Activated CD4-positive, alpha-beta T cell treated with anti-CD3 and anti-CD28 coated beads for 1 hour (primary cell): ENCODE measurements around the gene ISOC1.

Experiments used
- DNase-seq: peaks from one replicate; pipeline ENCODE4 v3.0.0-alpha.2; 2020

The ISOC1 gene

DNA sequence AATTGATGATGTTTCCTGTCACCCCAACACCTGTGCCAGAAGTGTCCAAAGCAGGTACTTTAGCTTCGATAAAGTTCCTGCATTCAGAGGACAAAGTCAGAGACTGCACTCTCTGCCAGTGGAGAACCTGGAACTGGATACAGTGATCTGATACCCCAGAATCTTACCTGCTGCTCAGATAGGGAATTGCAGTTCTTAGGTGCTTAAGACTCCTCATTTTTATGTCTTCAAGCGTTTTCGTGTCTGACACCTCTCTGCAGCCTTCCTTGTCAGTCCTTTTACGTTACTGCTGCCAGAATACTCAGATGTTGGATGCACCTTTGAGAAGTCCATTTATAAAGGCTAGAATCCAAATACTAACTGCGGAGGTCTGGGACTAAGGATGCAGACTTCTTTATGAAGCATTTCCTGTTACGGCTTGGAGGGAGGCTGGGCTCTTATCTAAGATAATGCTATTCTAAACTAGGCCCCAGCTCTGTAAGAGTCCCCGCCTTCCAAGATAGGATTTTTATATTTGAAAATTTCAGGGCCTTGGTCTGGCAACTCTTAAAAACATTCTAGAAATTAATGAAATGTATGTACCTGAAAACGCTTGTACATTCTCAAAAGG is 1.9 kb downstream of the ISOC1 start:
- DNase-seq: no peak

DNA sequence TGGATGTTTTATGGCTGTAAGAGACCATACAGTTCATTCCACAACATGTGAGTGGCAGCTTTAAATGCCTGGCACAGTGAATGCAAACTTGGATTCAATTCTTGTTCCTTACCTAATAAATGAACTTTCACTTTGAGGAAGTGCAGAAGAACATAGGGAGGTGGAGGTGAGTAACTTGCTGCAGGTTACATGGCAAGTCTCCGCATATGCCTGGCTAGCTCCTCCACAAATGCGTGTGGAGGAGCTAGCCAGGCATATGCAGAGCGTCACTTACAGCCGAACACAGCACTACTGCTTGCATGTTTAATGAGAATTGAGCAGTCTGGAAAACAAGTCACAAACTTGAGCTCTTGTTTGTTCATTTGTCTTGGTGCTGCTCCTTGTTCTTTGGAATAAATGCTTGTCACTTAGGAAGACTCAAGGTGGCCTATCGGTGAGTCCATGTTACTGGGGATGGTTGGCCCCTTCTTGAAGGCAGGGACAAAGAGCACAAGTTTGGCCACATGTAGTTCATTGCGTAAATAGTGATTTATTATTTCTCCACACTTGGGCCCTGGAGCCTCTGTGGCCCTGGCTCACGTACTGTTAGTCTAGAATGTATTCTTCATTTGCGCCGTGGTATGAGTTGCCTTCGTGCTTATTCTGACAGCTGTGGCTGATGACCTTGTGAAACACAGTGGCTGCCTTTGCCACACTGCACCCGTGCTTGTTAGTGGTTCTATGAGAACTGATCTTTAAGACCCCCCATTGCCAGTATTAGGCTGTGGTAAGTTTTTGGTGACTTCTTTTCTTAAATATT is 3.1 kb downstream of the ISOC1 start:
- DNase-seq: no peak

DNA sequence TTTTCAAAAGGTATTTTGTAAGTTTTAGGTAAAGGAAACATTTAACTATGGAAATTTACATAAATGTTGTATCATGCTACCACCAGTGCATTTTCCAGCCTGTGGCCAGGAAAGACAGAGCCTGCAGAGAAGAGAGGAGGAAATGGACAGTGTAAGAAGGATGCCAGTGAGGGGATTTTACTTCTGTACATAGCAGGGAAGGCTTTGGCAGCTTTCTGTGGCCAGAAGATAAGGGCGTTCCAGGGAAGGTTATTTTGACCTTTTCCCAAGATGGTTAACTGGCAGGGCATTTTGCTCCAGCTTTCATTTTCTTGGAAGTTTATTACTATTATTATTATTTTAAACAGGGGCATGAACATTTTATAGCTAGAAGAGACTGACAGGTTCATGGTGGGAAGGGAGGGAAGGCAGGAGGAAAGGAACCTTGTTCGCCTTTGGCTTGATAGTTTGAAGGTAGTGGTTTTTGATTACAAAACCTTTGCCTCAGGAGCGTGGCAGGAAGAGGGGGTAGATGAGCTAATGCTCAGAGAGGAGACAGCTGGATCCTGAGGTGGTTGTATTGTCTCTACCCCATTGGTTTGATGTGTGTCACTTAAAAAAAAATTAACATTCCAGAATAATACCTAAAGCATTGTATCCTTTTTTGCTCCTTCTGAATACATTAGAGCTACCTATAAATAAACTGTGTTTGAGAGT is 4.1 kb downstream of the ISOC1 start:
- DNase-seq: no peak

DNA sequence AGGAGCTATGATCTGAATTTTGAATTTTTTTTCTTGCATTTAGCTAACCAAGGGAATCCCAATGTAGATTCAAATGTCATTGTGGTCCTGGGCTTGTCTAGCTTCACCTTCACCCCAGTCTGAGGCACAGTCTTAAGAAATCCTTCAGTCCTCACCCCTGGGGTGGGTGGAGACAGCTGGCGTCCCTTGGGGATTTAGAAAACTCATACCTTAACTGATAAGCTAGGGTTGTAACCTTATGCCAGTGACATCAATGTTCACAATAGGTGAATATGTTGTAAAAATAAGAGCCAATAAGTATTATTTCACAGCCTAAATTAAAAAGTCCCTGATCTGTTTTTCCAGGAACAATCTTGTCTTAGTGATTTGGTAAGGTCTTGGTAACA is 4.6 kb downstream of the ISOC1 start:
- no peak for DNase-seq

DNA sequence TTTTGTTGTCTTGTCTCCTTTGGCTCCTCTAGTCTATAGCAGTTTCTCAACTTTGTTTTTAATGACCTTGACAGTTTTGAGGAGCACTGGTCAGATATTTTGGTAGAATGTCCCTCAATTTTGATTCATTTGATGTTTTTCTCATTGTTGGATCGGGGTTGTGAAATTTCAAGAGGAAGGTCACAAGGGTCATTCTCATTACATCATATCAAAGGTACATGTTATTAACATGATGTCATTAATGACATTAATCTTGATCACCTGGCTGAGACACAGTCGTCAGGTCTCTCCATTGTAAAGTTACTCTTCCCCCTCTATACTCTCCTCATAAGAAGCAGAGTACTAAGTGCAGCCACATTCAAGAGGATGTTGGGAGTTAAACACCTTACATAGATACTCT is 7.2 kb downstream of the ISOC1 start:
- DNase-seq: no peak

DNA sequence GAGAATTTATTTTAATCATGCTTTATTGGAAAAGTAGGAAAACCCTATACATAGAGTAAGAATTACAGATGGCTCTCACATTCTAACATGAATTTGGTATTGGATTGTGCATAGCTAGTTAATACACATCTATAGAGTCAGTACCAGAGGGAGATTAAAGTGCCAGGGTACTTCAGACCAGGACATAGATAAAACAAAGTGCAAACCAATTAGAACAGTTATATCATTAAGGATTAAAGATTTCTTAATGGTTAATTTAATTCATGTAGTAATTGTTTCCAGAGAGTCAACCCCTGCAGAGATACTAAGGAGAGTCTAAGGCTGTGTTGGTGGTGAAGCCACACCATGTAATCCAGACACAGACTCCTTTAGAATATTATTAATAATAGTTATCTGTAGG is 8.8 kb downstream of the ISOC1 start:
- DNase-seq: no peak

DNA sequence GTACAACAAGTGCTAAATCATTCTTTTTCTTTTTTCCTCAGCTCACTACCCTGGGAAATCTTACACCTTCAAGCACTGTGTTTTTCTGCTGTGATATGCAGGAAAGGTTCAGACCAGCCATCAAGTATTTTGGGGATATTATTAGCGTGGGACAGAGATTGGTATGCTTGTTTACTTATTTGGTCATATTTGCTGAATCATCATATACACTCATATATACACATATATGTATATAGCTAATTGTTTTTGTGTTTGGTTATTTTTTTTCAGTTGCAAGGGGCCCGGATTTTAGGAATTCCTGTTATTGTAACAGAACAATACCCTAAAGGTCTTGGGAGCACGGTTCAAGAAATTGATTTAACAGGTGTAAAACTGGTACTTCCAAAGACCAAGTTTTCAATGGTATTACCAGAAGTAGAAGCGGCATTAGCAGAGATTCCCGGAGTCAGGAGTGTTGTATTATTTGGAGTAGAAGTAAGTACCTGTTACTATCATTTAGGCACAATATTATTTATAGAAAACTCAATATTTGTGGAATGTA is 10.4 kb downstream of the ISOC1 start:
- DNase-seq: no peak

DNA sequence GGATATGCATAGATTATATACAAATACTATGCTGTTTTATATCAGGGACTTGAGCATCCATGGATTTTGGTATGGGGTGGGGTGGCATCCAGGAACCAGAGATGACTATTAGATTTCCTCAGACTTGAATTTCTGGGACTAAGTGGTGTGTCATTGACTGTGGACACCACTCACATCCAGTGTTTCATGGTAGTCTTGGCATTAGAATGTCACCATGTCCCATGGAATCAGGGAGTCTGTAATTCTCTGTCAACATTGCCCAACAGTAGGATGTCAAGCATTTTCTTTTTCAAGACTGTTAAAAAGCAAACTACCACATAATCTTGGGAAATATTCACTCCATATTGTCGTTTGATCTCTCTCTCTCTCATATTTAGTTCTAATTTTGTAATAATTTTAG is 13.1 kb downstream of the ISOC1 start:
- no peak for DNase-seq

DNA sequence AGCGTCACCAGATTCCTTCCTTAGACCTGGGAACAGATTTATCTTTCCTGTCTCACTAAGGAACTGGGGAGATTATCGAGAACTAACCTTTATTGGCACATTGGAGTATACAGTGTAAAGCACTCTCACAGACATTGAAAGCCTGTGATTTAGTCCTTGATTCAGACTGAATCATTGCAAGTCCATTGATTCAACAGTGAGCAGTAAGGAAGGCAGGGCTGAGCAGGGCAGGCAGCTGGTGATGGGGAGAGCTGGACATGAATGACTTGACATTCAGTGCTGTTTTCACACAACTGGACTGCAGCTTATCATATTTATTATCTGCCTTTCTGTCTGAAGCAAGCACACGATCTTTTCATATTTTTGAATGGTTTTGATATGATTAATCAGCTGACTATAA is 16.2 kb downstream of the ISOC1 start:
- no peak for DNase-seq

DNA sequence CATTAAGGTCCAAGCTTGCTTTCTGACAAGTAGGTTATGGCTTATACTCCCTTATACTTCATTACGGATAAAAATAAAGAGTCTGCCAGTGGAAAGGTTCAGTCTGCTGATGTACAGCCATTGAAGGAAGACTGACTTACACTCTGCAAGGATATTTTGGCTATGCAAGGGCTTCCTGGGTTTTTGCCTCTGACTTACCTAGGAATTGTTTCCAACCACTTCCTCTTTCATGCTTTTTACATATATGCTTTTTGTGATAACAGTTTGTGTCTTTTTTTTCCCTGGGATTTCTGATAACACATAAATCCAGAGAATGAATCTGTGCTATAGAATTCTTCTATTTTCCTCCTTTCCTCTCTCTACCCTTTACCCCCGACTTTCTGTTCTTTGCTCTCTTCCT is 16.8 kb downstream of the ISOC1 start:
- no peak for DNase-seq

DNA sequence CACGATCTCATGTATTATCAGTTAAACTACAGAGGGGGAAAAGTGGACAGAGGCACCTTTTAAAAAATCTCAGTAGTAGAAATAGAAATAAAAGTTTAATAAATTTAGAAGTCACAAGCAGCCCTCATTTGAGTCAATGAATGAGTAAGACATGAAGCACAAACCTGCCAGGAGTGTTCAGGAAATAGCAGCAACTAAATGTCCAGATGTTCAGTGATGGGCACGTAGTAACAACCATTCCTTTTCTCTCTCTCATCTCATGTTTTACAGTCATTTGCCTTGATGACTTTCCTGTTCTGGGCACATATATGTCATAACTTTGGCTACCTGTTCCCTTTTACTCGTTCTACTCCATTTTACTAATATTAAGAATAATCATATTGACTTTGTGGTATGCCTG is 17.7 kb downstream of the ISOC1 start:
- DNase-seq: no peak

DNA sequence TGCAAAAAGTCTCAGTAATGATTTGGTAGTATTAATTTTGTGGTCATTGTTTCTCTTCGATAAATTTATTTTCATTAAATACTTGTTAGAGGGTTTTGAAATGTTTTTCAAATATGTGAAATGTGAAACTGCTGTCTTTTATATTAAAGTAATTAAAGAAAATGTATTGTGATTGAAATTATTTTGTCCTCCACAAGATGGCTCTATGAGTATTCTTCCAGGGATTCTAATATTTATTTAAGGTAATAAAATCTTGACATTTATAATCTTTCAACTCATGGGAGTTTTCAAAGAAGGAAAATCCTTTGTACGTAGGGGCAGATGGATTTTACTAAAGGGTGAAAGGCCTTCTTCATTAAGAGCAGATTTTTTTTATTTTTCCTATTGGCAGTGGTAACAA is 19.3 kb downstream of the ISOC1 start:
- no peak for DNase-seq

DNA sequence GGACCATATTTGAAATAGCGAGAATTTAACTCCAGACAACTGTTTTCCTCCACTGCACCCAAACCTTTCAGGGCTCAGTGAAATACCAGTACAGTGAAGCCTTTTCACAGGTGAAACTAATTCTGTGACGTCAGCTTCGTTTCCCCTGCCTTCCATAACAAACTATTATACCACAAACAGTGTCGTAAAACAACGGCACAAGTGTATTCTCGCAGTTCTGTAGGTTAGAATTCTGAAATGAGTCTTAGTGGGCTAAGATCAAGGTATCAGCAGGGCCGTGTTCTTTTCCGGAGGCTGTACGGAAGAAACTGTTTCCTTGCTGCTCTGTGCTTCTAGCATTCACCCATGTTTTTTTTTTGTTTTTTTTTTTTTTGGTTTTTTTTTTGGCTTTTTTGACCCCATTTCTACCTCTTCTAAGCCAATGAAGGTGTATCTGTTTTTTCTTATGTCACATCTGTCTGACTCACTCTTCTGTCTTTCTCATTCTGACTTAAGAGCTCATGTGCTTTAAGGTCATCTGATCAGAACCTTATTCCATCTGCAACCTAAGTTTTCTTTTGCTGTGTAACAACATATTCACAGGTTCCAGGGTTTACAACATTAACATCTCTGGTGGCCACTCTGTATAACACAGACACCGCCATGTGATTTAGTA is 20.1 kb downstream of the ISOC1 start:
- DNase-seq: no peak

DNA sequence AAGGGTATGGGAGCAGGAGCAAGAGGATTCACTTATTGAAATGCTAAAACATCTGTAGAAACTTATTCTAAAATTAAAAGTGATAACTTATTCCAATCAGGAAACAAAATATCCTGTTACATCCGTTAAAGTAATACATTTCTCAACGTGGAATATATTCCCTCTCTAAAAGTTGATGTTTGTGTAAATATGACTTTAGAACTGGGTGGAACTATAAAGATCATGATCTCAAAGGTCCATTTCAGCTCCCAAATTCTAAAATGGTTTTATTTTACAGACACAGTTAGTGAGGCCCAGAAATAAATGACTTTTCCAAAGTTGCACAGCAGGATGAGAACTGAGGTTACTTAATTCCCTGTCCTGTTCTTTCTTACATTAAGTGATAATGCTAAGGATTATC is 21.1 kb downstream of the ISOC1 start:
- no peak for DNase-seq

DNA sequence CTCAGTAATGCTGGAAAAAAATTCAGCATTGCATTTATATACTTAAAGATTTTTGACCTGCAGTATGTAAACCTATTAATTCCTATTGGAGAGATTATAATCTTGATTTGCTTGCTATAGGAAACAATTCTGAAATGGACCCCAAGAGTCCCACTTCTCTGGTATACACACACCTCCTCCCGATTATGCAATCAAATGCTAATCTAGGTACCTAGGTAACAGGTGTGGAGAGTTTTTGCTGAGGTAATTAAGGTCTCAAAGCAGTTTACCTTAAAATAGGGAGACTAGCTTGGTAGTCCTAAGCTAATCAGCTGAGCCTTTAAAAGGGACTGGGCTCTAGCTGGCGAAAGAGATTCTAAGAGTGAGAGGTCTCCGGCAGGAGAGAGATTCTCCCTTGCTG is 22.2 kb downstream of the ISOC1 start:
- DNase-seq: no peak

DNA sequence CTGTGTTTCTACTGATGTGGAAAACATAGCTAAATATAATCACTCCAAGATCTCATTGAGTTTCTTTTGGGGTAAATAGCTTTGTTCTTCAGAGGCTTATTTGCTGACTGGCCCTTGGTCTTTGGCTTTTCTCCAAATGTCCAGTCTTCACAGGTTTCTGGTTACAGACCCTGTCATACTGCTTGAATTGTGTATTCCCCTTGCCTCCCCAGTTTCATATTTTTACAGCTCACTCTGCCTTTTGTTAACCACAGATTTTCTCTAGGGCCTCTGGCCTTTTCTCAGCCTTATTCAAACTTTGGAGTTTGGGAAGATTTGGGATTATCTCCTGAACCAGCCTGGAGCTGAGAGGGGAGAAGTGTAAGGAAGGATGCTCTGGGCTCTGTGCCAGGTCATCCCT is 23.9 kb downstream of the ISOC1 start:
- no peak for DNase-seq

DNA sequence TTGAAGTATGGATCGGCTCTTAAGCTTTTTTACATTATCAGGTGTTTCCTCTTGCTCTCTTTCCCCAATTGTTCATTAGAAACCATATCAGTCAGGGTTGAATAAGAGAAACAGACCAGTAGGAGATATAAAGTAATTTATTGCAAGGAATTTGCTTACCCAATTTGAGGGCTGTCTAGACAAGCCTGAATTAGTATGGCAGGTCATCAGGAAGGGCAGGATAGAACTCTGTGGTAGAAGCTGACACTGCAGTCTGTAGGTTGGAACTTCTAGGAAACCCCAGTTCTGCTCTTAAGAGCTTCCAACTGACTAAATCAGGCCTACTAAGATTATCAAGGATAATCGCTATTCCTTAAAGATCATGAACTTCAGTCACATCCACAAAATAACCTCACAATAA is 24.3 kb downstream of the ISOC1 start:
- no peak for DNase-seq

DNA sequence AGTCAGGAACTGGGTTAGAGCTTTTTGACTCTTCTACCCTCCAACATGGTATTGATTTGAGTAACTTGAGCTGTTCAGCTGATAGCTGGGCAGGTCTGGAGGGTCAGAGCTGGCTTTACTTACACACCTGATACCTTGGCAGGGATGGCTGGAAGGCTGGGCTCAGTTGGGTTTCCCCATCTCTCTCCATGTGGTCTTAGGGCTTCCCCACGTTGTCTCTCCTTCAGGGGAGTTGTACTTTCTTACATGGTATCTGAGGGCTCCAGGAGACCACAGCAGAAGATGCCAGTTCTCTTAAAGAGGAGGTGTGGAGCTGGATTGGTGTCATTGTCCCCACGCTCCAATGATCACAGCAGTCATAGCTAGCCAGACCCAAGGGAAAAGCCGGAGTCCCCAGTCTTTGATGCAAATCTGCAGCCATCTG is 25.6 kb downstream of the ISOC1 start:
- no peak for DNase-seq

DNA sequence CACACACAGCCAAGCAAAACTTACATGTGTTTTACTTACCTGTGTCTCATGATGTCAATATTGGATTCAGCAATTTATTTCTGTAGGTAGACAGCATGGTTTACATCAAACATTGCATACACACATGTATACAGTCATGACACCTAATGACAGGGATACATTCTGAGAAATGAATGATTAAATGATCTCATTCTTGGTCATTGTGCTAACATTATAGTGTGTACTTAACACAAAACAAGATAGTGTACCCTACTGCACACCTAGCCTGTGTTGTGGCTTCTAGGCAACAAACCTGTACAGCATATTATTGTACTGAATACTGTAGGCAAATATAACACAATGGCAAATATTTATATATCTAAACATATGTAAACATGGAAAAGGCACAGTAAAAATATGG is 28.0 kb downstream of the ISOC1 start:
- DNase-seq: no peak

DNA sequence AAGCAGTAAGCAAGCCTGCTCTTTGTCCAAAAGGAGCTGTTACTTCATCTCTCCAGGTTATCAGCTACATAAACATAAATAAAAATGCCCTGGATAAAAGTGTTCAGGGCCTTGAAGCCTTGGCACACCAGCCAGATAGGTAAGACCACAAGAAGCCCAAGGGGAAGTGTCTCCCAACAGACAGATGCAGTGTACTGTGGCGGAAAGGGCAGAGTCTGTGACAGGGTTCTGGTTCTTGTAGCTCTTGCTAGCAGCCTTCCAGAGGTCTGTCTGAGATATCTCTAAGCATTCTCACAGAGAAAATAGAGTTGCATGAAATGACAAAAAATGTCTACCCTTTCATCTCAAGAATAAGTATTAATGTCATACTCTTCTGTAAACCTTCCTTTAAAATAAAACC is 30.1 kb downstream of the ISOC1 start:
- DNase-seq: no peak

DNA sequence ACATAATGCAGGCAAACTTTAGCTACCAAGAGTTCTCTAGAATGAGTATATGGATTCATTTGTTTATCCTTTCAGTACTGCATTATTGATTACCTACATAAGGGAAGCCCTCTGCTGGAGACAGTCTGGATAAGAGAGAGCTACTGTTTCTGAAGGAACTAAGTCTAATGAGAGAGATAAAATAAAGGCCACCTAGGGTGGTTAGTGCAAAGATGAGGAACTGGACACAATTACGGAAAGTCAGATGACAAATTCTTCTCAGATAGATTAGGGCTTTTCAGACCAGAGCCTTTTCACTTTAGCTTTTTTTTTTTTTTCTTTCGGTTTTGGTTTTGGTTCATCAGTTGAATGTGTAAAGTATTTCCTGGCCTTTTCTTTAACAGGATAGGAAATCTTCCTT is 31.3 kb downstream of the ISOC1 start:
- DNase-seq: no peak

DNA sequence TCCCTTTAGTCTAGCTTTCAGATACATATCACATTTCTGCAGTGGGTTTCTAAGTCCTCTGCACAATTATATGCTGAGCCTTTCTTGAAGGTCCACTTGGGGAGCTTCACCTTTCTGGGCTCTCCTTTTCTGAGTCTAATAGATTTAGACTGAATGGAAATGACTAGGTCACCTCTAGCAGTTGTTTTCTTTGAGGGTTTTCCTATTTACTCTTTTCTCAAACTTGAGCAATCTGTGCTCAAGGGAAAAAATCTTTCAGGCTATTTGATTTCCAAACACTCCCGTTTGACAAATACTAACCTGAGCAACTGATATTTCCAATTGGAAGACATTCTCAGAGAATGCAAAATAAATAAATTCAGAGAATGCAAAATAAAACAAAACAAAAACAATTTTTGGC is 39.0 kb downstream of the ISOC1 start:
- no peak for DNase-seq

DNA sequence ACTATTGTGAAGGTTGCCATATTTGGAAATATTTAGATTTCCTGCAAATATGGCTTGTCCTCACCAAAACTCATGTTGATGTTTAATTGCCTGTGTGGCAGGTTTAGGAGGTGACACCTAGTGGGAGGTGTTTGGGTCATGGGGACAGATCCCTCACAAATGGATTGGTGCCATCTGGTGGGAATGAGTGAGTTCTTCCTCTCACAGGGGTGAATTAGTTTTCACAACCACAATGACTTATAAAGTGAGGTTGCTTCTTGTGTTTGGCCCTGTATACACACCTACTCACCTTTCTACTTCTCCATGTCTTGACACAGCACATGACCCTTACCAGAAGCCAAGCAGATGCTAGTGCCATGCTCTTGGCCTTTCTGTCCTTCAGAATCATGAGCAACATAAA is 41.1 kb downstream of the ISOC1 start:
- no peak for DNase-seq

DNA sequence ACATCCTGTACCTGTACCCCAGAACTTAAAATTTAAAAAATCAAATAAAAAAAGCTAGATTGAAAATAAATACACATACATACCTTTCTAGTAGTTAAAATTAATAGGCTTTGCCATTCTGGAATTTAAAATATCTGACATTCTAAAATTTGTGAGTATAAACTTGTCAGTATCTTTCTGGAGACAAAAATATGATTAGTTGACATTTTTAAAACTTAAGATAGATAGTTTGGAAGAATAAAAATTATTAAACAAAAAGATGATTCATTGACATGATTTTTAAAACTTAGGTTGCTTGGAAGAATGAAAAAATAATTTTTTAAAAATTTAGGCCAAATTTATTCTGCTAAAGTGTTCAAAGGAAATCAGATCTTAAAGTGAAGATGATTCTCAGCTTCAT is 43.1 kb downstream of the ISOC1 start:
- no peak for DNase-seq
